Limb (tissue), 2 donors: ENCODE measurements around the gene PNMA8C.
"Not testable (repeated sequence)": the region's sequence is repeated elsewhere in the genome, so short reads cannot be mapped to it uniquely, and the experiment has no call there.

Source experiments
- DNase-seq, 2 donors: peaks; one replicate each; pipeline ENCODE4 v3.0.0-alpha.2; 2016; ENCODE audit errors: extremely low spot score in 2 of 2

PNMA8C gene

GRCh38 chr19:46411925-46412649 is 16.6 kb downstream of the PNMA8C start:
- no peak for DNase-seq

- no peak for DNase-seq
Observed at GRCh38 chr19:46411088-46411924, 17.4 kb downstream of the PNMA8C start.

- DNase-seq: no peak
Observed at GRCh38 chr19:46410205-46411087, 18.3 kb downstream of the PNMA8C start.

GRCh38 chr19:46409191-46409590 is 19.5 kb downstream of the PNMA8C start:
- DNase-seq: no peak

- peak in 1 of 2 donors; percentile 64 for DNase-seq
Observed at GRCh38 chr19:46408664-46409039, 20.1 kb downstream of the PNMA8C start.

- no peak for DNase-seq
Observed at GRCh38 chr19:46407856-46408663, 20.7 kb downstream of the PNMA8C start.

GRCh38 chr19:46406976-46407375 is 21.8 kb downstream of the PNMA8C start:
- DNase-seq: no peak

GRCh38 chr19:46404753-46405468 is 23.8 kb downstream of the PNMA8C start:
- DNase-seq: peak; percentile 49 to 75

- DNase-seq: peak; percentile 43 to 74
Observed at GRCh38 chr19:46404055-46404752, 24.5 kb downstream of the PNMA8C start.

- DNase-seq: no peak
Observed at GRCh38 chr19:46402725-46403124, 26.0 kb downstream of the PNMA8C start.

- DNase-seq: not testable (repeated sequence)
Observed at GRCh38 chr19:46397801-46398479, 30.8 kb downstream of the PNMA8C start.

- no peak for DNase-seq
Observed at GRCh38 chr19:46394402-46394797, 34.3 kb downstream of the PNMA8C start.

GRCh38 chr19:46393456-46394401 is 35.0 kb downstream of the PNMA8C start:
- no peak for DNase-seq

GRCh38 chr19:46392837-46393236 is 35.9 kb downstream of the PNMA8C start:
- DNase-seq: no peak

- peak in 1 of 2 donors; percentile 52 for DNase-seq
Observed at GRCh38 chr19:46392252-46392801, 36.4 kb downstream of the PNMA8C start.

- no peak for DNase-seq
Observed at GRCh38 chr19:46391296-46392251, 37.2 kb downstream of the PNMA8C start.
